Heart left ventricle (tissue), 16 donors: ENCODE data around the gene PSMG1. TPM values are rescaled to one million over a fixed set of nuclear protein-coding genes. Genes with fewer than 3 reads are reported as not detected.

ENCODE experiments used
- ATAC-seq, 4 donors: fragments of 200-7000 bp; cut with Tn5 transposase; one replicate each; pipeline ENCODE4 v1.9.1; 2020 to 2022; ENCODE audit warnings: moderate library complexity in 4 of 4, mild to moderate bottlenecking in 3 of 4, moderate number of reproducible peaks in 1 of 4
- DNase-seq, 5 donors: peaks; one replicate each; pipeline ENCODE4 v3.0.0-alpha.2; 2020
- H3K27ac ChIP-seq, 12 donors: fragments of 200-600 bp; sonication (generic) in 4 of 12; one replicate each; pipeline versions ENCODE4 v1.5.0 to v1.8.0; 2016 to 2022; ENCODE audit warnings: mild to moderate bottlenecking in 2 of 12
- H3K27me3 ChIP-seq, 9 donors: fragments of 200-600 bp; sonication (generic) in 2 of 9; one replicate each; pipeline versions ENCODE4 v1.5.1 to v1.8.0; 2016 to 2022; ENCODE audit warnings: mild to moderate bottlenecking in 3 of 9
- H3K36me3 ChIP-seq, 9 donors: fragments of 200-600 bp; sonication (generic) in 2 of 9; one replicate each; pipeline versions ENCODE4 v1.5.0 to v1.8.0; 2018 to 2022; ENCODE audit warnings: mild to moderate bottlenecking in 2 of 9
- H3K4me1 ChIP-seq, 12 donors: fragments of 200-600 bp; sonication (generic) in 4 of 12; one replicate each; pipeline versions ENCODE4 v1.5.0 to v1.8.0; 2016 to 2022; ENCODE audit warnings: mild to moderate bottlenecking in 3 of 12
- H3K4me3 ChIP-seq, 12 donors: fragments of 200-600 bp; sonication (generic) in 4 of 12; one replicate each; pipeline versions ENCODE4 v1.5.0 to v1.8.0; 2017 to 2022; ENCODE audit warnings: mild to moderate bottlenecking in 9 of 12, moderate library complexity in 4 of 12
- H3K9me3 ChIP-seq, 12 donors: fragments of 200-600 bp; sonication (generic) in 4 of 12; one replicate each; pipeline versions ENCODE4 v1.5.0 to v1.8.0; 2016 to 2022; ENCODE audit warnings: mild to moderate bottlenecking in 1 of 12
- POLR2A ChIP-seq, 2 donors: fragments of 450-650 bp; IDR thresholded peaks; one replicate each; pipeline ENCODE4 v1.6.1; 2017; ENCODE audit warnings: antibody characterized with exemption in 2 of 2, mild to moderate bottlenecking in 2 of 2, moderate library complexity in 2 of 2
- WGBS, 4 donors: extraction: QIAGEN DNeasy Blood & Tissue Kit in 2 of 4; methylation state at CpG; one replicate each; pipeline versions ENCODE4 v1.1.5 to v1.1.7; 2013 to 2018; 5-methylcytosine and 5-hydroxymethylcytosine counted together
- intact Hi-C, 10 donors: fragments of 100-400 bp; cut with DNase I; formaldehyde crosslinking; loops; one replicate each; pipeline versions ENCODE4 v1.11.1 to v1.14.2; 2022
- polyA plus RNA-seq, 2 donors: library from polyadenylated mRNA; stranded (reverse); fragments of 200-250 nt; gene quantifications; one replicate each; pipeline ENCODE4 v1.2.3, GENCODE V29; 2013
- total RNA-seq, 9 donors: library from RNA; depleted of rRNA in 2 of 9; stranded (reverse); fragments of >200 nt in 2 of 9; fragmentation: NEBNext Ultra II Directional in 3 of 9; extraction: Animal tissue kit (Norgen Biotek cat#: 25700) in 3 of 9; gene quantifications; one replicate each; pipeline versions ENCODE4 v1.1.0 to v1.2.4, GENCODE V29; 2016 to 2023
- TF ChIP-seq, protein P1 (sequence below), 12 donors: fragments of 200-600 bp; sonication (generic) in 4 of 12; IDR thresholded peaks; one replicate each; pipeline versions ENCODE4 v1.5.0 to v1.8.0; 2018 to 2022; ENCODE audit warnings: antibody characterized with exemption in 12 of 12, mild to moderate bottlenecking in 5 of 12
- donor health status: ischemic (EF 13 %, LVEDD 7.1; RV severe dilation, severe dysfunction).
- donor health status: healthy with polysubstance abuse.
- donor health status: DM: no; HTN: yes; CAD: no.
- donor health status: DM: no; HTN: no; CAD: no.
- donor health status: ischemic (EF 25% LVEDD 6.9; RV normal size, moderate dysfunction).
- donor health status: ischemic (EF 25% LVEDD 5.7; RV mildly dilated, moderate dysfunction).
- donor health status: healthy.
- donor health status: DM: yes; HTN: yes; CAD: no.
- donor health status: ischemic (EF 35%, LVEDD 5.7; RV mildly dilated, moderate dysfunction).
- donor health status: nonischemic (EF 11% LVEDD 7.7; RV severe dilation, severe dysfunction).
- donor health status: DM: yes; HTN: yes; CAD: no.
- donor health status: PGD.
- donor health status: ischemic (EF 29% LVEDD 5.4; RV normal size, mild dysfunction).
- donor health status: nonischemic (EF 23%, LVEDD 6.1; RV moderate dilation, normal function).

Gene PSMG1
- total and polyA plus RNA-seq, 11 donors: 12.0 to 35.2 (median 26.7) TPM

DNA sequence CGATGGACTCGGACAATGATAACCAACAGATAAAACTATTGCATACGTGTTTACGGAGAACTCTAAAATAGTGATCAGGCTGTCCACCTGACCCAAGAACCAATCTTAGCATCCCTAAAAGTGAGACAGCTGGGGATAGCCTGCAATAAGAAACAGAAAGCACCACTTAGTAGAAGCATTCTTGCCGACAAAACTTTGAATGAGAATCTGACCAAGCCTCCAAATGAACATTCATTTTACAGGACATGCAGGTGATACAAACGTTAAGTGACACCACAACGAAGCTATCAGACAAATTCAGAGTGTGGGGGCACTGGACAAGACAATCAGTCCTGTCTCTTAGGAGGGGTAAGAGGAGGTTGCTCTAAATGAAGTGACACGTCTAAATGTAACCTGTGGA, 1.2 kb downstream of the PSMG1 start:
- Histone ChIP-seq H3K27ac (no peak overlapping the region), H3K4me3 (peak overlapping the region in 8 of 12 donors; percentile 72 to 97 (median 88))
- intact Hi-C loops: loop anchor here in 5 of 10 donors (5.0 to 10.0 kb wide), 2 partner anchors 203 to 205 kb away; a partner anchor contains a TSS

DNA sequence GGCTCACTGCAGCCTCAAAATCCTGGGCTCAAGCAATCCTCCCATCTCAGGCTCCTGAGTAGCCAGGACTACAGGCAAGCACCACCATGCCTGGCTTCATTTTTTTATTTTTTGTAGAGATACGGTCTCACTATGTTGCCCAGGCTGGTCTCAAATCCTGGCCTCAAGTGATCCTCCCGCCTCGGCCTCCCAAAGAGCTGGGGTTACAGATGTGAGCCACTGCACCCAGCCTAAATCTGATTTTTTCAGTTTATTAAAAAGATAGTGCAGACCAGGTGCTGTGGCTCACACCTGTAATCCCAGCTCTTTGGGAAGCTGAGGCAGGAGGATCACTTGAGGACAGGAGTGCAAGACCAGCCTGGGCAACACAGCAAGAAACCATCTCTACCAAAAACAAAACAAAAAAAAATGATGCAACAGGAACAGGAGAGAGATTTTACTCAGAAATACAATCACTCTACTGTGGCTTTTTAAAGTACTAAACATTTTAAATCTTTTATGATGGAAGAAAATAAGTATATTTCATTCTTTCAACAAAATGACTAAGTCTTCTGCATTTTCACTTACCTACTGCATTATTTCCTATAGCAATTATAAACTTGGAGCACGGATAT, 1.9 kb downstream of the PSMG1 start:
- peaks cover 0 to 37% (median 12%) of the 10 kb centered on the region in 9 donors for H3K36me3 ChIP-seq
- peaks cover 0 to 24% (median 15%) of the 10 kb centered on the region in 12 donors for H3K4me1 ChIP-seq
- intact Hi-C loops: loop anchor here in 5 of 10 donors (5.0 to 10.0 kb wide), 2 partner anchors 203 to 206 kb away; a partner anchor contains a TSS
- no peaks in the 10 kb centered on the region for H3K27me3 ChIP-seq
- no peaks in the 10 kb centered on the region for H3K9me3 ChIP-seq
- ATAC-seq (no peak), DNase-seq (no peak)
- no peak overlapping the region for H3K4me3 ChIP-seq
- TF ChIP-seq POLR2A (IDR thresholded peaks at IDR 0.05): no peak
- TF ChIP-seq, protein P1, sequence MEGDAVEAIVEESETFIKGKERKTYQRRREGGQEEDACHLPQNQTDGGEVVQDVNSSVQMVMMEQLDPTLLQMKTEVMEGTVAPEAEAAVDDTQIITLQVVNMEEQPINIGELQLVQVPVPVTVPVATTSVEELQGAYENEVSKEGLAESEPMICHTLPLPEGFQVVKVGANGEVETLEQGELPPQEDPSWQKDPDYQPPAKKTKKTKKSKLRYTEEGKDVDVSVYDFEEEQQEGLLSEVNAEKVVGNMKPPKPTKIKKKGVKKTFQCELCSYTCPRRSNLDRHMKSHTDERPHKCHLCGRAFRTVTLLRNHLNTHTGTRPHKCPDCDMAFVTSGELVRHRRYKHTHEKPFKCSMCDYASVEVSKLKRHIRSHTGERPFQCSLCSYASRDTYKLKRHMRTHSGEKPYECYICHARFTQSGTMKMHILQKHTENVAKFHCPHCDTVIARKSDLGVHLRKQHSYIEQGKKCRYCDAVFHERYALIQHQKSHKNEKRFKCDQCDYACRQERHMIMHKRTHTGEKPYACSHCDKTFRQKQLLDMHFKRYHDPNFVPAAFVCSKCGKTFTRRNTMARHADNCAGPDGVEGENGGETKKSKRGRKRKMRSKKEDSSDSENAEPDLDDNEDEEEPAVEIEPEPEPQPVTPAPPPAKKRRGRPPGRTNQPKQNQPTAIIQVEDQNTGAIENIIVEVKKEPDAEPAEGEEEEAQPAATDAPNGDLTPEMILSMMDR (IDR thresholded peaks at IDR 0.05): no peak
- 90 to 93% (median 91%) methylated on average over 4 of the region's 4 CpGs for WGBS, 4 donors
- no peak overlapping the region for H3K27ac ChIP-seq

More for the DNA sequence above, 1.2 kb downstream of the PSMG1 start:
- TF ChIP-seq, protein P1 (IDR thresholded peaks at IDR 0.05): no peak
- no peak for TF ChIP-seq POLR2A (IDR thresholded peaks at IDR 0.05)
- Histone ChIP-seq H3K4me1 (peaks cover 0 to 24% (median 14%) of the 10 kb centered on the region in 12 donors), H3K27me3 (no peaks in the 10 kb centered on the region), H3K36me3 (peaks cover 0 to 30% (median 5%) of the 10 kb centered on the region in 9 donors), H3K9me3 (no peaks in the 10 kb centered on the region)
- ATAC-seq (no peak), DNase-seq (no peak)
- WGBS, 4 donors: 63 to 70% (median 64%) methylated on average over 8 of the region's 8 CpGs

DNA sequence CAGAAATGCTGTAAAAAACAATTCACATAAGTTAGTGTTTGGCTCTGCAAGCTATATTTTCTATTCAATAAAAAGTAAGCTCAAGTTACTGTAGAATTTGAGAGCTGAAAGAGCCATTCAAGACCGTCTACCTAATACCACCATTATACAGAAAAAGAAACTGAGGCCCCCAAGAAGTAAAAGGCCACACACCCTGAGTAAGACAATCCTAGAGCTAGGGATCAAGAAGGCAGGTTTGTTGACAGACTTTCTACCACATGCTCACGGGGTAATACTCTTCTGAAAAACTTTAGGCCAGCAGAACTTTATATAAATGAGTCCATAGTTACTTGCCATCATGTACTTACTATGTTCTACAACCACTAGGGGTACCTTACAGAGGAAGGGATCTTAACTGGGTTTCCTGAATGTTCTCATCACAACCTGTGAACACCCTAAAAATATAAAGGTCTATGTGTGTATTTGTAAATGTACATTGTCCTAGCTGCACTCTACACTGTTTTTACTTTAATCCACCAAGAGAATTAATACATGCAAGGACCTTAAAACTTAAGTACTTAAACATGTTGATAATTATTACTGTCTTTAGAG, 2.7 kb downstream of the PSMG1 start:
- Histone ChIP-seq H3K27ac (no peak overlapping the region), H3K27me3 (no peaks in the 10 kb centered on the region), H3K4me1 (peaks cover 0 to 25% (median 15%) of the 10 kb centered on the region in 12 donors), H3K4me3 (no peak overlapping the region), H3K9me3 (no peaks in the 10 kb centered on the region), H3K36me3 (peaks cover 0 to 38% (median 16%) of the 10 kb centered on the region in 9 donors)
- intact Hi-C loops: loop anchor here in 5 of 10 donors (5.0 to 10.0 kb wide), 2 partner anchors 204 to 207 kb away; a partner anchor contains a TSS
- no peak for DNase-seq
- WGBS, 4 donors: 97 to 99% (median 98%) methylated on average over 2 of the region's 2 CpGs
- TF ChIP-seq, protein P1 (IDR thresholded peaks at IDR 0.05): peak in 2 of 12 donors; percentile 4 to 6
- TF ChIP-seq POLR2A (IDR thresholded peaks at IDR 0.05): no peak
- ATAC-seq: no peak

DNA sequence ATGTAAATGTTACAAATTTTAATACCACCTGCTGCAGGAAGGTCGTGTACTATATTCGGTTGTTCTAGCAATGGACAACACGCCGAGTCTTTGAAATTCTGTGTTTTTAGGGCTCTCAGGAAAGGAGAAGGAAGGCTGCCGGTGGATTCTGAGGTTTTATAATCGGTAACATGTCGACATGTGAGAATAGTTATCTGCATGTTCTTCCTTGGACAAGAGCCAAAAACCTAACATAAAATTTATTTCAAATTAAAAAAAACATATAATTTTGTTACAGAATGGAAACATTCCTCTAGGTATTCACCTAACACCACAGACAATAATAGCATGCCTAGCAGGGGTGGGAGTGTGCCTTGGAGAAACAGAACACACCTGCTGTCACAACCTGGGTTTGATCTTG, 4.8 kb downstream of the PSMG1 start:
- 84 to 88% (median 87%) methylated on average over 7 of the region's 7 CpGs for WGBS, 4 donors
- TF ChIP-seq, protein P1 (IDR thresholded peaks at IDR 0.05): no peak
- TF ChIP-seq POLR2A (IDR thresholded peaks at IDR 0.05): no peak
- intact Hi-C loops: no loop called here
- Histone ChIP-seq H3K9me3 (no peaks in the 10 kb centered on the region), H3K4me1 (peaks cover 0 to 17% (median 9%) of the 10 kb centered on the region in 12 donors), H3K27me3 (no peaks in the 10 kb centered on the region), H3K36me3 (peaks cover 0 to 51% (median 27%) of the 10 kb centered on the region in 9 donors), H3K4me3 (no peak overlapping the region), H3K27ac (no peak overlapping the region)
- ATAC-seq (no peak), DNase-seq (no peak)
